Activated T-cell treated with anti-CD3 and anti-CD28 coated beads, Interleukin-2, amount 50 U/mL, for 4 hours (primary cell): Measurements from ENCODE around the gene AMDHD2. TPM values are rescaled to one million over a fixed set of nuclear protein-coding genes. Genes with fewer than 3 reads are reported as not detected.
"Not testable (repeated sequence)": the region's sequence is repeated elsewhere in the genome, so short reads cannot be mapped to it uniquely, and the experiment has no call there.

ENCODE experiments used
- ATAC-seq, 2 donors: fragments of 200-7000 bp; cut with Tn5 transposase; one replicate each; pipeline ENCODE4 v1.10.0; 2021
- DNase-seq: peaks from one replicate; pipeline ENCODE4 v3.0.0-alpha.2; 2020
- H3K27me3 Mint-ChIP-seq: one replicate; pipeline ENCODE4 v1.8.0; 2021; ENCODE audit warnings: low read depth, mixed read lengths
- H3K36me3 Mint-ChIP-seq: one replicate; pipeline ENCODE4 v1.8.0; 2022; ENCODE audit warnings: mixed read lengths; ENCODE audit not compliant: insufficient read depth
- H3K4me1 Mint-ChIP-seq: one replicate; pipeline ENCODE4 v1.8.0; 2021; ENCODE audit warnings: low read depth, mixed read lengths
- H3K4me3 Mint-ChIP-seq: one replicate; pipeline ENCODE4 v1.8.0; 2021; ENCODE audit warnings: mild to moderate bottlenecking, moderate library complexity, mixed read lengths
- H3K9me3 Mint-ChIP-seq: one replicate; pipeline ENCODE4 v1.8.0; 2021; ENCODE audit warnings: mixed read lengths
- total RNA-seq, 3 donors: library from RNA; stranded (reverse); gene quantifications; one replicate each; pipeline ENCODE4 v1.2.1, GENCODE V29; 2021

AMDHD2 gene
- total RNA-seq, 3 donors from 2014 or later: 32.0 to 35.3 (median 35.0) TPM

DNA sequence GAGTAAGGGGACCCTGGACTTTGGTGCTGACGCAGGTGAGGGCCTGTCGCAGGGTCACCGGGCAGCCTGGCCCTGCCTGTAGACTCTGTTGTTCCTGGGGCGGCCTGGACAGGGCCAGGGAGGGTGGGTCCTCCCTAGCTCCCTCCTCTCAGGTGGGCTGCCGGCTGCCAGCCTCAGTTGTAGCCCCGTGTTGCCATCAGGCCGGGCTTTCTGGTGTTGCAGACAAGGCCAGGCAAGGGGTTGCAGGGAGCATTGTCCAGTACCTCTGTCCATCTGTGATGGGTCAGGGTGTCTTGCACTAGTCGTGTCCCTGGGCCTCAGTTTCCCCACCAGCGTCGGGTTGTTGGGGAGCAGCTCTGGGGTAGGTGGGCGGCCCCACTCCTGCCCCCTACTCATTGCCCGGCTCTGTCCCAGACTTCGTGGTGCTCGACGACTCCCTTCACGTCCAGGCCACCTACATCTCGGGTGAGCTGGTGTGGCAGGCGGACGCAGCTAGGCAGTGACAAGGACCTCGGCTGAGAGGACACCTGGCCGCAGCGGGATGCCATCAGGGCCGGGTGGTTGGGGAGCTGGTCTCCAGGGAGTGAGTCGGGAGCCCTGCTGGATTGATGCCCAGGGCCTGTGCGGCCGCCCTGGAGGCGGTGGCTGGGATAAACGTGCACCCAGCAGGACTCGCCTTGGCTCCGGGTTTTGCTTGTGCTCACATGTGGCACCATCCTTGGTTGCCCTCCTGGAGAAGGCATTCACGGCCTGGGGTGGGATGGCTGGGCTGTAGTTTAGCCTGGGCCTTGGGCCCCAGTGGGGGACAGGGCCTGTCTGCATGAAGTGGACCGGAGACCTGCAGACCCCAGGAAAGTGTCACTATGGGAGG is 9.1 kb downstream of the AMDHD2 start:
- Mint-ChIP-seq H3K36me3 (peaks cover 10% of the 10 kb centered on the region), H3K4me3 (no peak overlapping the region), H3K4me1 (peaks cover 19% of the 10 kb centered on the region), H3K9me3 (no peaks in the 10 kb centered on the region), H3K27me3 (no peaks in the 10 kb centered on the region)
- DNase-seq (peak; percentile 4), ATAC-seq (no peak)

DNA sequence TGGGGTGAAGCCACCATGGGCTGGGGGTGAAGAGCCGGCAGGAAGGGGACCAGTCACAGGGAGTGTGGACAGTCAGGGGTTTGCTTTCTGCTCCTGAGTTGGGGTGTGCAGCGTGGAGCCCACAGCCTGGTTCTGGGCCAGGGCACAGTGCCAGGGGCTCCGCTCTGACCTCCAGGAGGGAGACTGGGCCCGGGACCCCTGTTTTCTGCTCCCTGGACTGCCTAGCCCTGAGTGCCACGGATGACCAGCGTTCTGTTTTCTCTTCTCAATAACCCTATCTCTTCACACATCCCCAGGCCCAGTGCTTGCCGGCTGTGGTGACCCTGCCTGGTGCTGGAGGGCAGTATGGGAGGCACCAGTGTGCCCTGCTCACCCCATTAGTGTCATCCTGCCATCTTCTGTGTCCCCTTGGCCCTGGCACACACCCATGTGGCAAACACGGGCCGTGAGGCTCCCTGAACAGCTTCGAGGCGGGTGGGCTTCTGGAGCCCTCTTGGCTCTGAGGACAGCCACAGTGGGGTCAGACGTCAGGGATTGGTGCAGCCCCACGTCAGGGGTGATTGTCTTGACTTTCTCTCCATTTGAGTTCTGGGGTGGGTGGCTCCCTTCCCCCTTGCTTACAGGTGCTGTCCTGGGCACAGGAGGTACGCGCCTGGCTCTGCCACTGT is 9.9 kb downstream of the AMDHD2 start:
- no peaks in the 10 kb centered on the region for H3K9me3 Mint-ChIP-seq
- no peak for DNase-seq
- peaks cover 16% of the 10 kb centered on the region for H3K4me1 Mint-ChIP-seq
- H3K4me3 Mint-ChIP-seq: peak overlapping the region; percentile 26
- ATAC-seq: no peak
- peaks cover 4% of the 10 kb centered on the region for H3K36me3 Mint-ChIP-seq
- no peaks in the 10 kb centered on the region for H3K27me3 Mint-ChIP-seq

DNA sequence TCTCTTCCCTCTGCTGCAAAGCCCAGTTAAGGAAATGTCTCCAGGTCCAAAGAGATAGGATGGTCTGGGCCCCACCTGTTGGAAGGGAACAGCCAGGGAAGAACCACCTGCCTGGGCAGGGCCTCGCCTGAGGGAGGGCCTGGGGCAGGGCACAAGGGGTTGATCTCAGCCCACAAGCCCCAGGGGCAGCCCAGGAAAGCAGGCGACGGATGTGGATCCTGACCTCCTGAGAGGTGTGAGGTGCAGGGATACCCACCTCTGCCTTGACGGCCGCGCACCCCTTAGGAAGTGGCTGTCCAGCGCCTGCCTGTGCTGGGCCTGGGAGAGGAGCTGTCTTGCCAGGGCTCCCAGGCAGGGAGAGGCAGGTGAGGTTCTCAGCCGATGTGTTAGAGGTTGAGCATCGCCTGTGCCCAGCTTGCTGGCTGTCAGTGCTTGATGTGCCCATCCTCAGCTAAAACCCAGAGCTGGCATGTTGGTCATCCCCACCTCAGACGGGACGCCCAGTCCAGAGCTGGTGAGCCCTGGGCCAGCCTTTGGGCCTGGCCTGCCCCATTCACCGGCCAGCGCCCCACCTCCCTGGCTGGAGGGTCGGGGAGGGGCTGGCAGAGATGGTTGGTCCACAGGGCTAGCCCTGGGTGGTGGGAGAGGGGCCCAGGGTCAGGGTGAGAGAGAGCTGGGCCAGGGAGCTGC is 10.6 kb downstream of the AMDHD2 start:
- H3K4me3 Mint-ChIP-seq: peak overlapping the region; percentile 90
- ATAC-seq: no peak
- H3K27me3 Mint-ChIP-seq: no peaks in the 10 kb centered on the region
- no peaks in the 10 kb centered on the region for H3K9me3 Mint-ChIP-seq
- peaks cover 16% of the 10 kb centered on the region for H3K4me1 Mint-ChIP-seq
- peaks cover 4% of the 10 kb centered on the region for H3K36me3 Mint-ChIP-seq
- DNase-seq: peak; percentile 4

DNA sequence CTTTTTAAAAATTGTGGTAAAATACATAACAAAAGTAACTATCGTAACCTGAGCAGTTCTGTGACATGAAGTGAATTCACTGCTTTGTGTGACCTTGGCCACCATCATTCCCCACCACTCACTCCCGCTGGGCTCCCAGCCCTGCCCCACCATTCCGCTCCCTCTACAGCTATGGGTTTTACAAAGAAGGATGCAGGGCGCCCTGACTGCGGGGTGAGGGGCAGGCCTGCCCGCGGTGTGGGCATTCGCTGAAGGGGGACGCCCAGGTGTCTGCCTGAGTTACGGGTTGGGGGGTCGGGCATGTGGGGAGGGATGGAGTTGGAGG is 11.2 kb downstream of the AMDHD2 start, which contains the start of gene CEMP1:
Gene CEMP1 (minus strand): TSS at position 38 of the 325 bp plus-strand sequence. CDS start 335 bp downstream, outside the sequence.
- Mint-ChIP-seq H3K4me3 (peak within 1 kb of the TSS; percentile 90), H3K36me3 (peaks cover under 1% of the 10 kb centered on the region), H3K4me1 (peaks cover 16% of the 10 kb centered on the region), H3K9me3 (no peaks in the 10 kb centered on the region), H3K27me3 (no peaks in the 10 kb centered on the region)
- ATAC-seq (peak in 1 of 2 donors; percentile 7), DNase-seq (no peak)

DNA sequence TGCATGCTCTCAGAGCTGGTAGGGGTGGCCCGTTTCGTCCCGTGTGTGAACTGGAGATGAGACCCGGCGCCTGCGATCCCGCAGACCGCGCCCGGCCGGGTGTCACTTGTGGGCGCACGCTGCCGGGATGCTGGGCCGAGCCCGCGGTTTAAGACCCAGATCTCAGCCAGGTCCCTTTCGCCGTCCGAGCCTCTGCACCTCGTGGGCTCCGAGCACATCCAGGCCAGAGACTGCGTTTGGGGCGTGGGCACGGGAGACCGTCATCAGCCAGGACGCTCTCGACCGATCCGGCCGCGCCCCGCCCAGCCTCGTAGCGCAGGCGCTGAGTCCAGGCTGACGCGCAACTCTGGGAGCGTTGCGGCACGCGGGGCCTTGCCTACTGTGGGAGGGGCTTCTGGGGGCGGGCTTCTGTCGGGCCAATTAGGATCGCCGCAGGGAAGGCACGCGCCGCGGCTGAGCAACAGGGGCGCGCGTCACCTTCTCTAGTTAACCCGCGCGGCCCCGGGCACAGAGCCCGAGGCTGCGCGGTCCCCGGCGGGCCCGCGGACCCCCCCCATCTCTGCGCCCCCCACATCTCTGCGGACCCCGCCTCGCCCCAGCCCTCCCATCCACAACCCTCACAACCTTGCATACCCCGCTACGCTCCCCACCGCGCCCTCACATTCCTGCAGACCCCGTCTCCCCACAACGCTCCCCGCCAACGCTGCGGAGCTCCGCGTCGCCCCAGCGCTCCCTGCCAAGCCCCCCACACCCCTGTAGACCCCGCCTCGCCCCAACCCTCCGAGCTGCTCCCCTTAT is 11.7 kb downstream of the AMDHD2 start:
- peak overlapping the region; percentile 90 for H3K4me3 Mint-ChIP-seq

DNA sequence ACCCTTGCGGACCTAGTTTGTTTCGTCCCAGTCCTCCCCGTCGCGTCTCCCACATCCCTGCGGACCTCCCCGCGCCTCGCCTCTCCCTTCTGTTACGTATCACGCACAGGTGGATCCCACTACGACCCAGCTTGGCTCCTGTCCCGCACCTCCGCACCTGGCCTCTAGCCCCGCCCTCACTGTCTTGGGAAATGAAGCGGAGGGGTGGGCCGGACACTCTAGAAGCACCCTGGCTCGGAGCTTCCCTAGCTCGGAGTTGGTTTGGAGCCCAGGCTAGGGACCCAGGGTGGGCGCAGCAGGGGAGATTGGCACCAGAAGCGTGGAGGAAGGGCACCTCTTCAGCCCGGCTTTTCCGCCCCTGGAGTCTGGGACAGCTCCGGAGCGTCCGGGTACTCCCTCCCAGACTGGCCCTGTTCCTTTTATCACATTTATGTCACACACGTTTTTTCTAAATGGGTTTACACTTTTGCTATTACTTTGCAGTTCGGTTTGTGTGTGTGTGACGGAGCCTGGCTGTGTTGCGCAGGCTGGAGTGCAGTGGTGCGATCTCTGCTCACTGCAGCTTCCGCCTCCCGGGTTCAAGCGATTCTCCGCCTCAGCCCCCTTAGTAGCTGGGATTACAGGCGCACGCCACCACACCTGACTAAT is 12.4 kb downstream of the AMDHD2 start:
- peak; percentile 21 for DNase-seq
- Mint-ChIP-seq H3K27me3 (no peaks in the 10 kb centered on the region), H3K9me3 (no peaks in the 10 kb centered on the region), H3K4me3 (peak overlapping the region; percentile 90), H3K4me1 (peaks cover 23% of the 10 kb centered on the region), H3K36me3 (no peaks in the 10 kb centered on the region)
- ATAC-seq: peak; percentile 11 to 16

More for the DNA sequence above, 11.7 kb downstream of the AMDHD2 start:
- no peaks in the 10 kb centered on the region for H3K9me3 Mint-ChIP-seq
- peak; percentile 92 to 94 for ATAC-seq
- peaks cover 18% of the 10 kb centered on the region for H3K4me1 Mint-ChIP-seq
- no peaks in the 10 kb centered on the region for H3K36me3 Mint-ChIP-seq
- DNase-seq: peak; percentile 95
- no peaks in the 10 kb centered on the region for H3K27me3 Mint-ChIP-seq

DNA sequence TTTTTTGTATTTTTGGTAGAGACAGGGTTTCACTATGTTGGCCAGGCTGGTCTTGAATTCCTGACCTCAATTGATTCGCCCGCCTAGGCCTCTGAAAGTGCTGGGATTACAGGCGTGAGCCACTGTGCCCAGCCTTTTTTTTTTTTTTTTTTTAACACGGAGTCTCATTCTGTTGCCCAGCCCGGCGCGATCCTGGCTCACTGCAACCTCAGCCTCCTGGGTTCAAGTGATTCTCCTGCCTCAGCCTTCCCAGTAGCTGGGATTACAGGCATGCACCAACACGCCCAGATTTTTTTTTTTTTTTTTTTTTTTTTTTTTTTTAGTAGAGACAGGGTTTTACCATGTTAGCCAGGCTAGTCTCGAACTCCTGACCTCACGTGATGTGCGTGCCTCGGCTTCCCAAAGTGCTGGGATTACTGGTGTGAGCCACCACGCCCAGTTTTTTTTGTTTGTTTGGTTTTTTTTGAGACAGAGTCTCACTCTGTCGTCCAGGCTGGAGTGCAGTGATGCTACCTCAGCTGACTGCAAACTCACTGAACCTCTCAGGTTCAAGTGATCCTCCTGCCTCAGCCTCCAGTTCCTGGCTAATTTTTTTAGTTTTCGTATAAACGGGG is 13.1 kb downstream of the AMDHD2 start:
- not testable (repeated sequence) for H3K36me3 Mint-ChIP-seq, H3K9me3 Mint-ChIP-seq, DNase-seq, ATAC-seq, H3K27me3 Mint-ChIP-seq
- H3K4me1 Mint-ChIP-seq: peaks cover 23% of the 10 kb centered on the region
- H3K4me3 Mint-ChIP-seq: peak overlapping the region; percentile 90

DNA sequence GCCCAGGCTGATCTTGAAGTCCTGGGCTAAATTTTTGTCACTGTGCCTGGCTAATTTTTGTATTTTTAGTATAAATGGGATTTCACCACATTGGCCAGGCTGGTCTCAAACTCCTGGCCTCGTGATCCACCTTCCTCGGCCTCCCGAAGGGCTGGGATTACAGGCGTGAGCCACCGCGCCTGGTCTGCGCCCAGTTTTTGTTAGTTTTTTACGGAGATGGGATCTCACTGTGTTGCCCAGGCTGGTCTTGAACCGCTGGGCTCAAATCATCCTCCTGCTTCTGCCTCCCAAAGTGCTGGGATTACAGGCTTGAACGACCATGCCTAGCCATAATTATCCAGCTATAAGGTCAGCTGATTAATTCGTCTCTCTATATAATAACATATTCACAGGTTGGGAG is 13.7 kb downstream of the AMDHD2 start:
- Mint-ChIP-seq H3K4me3 (peak overlapping the region; percentile 61), H3K27me3 (no peaks in the 10 kb centered on the region), H3K9me3 (no peaks in the 10 kb centered on the region), H3K4me1 (peaks cover 25% of the 10 kb centered on the region), H3K36me3 (peaks cover 2% of the 10 kb centered on the region)
- no peak for DNase-seq
- ATAC-seq: no peak

DNA sequence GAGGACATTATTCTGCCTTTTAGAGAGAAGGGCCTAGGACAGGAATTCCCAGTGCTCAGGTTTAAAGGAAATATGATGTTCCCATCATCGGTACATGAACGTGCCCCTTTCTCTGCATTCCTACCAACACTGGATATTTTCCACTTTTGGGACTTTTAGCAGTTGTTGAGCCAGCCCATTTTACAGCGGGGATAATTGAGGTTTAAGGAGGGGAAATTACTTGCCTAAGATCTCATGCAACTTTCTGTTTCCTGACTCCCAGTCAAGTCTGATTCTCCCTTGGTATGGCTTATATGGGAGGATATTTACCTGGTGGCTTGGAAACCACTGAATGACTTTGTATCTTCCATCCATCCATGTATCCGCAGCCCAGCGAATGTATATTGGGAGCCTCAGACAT is 14.2 kb downstream of the AMDHD2 start:
- not testable (repeated sequence) for ATAC-seq, H3K36me3 Mint-ChIP-seq, DNase-seq, H3K27me3 Mint-ChIP-seq, H3K9me3 Mint-ChIP-seq
- H3K4me3 Mint-ChIP-seq: peak overlapping the region; percentile 16
- H3K4me1 Mint-ChIP-seq: peaks cover 29% of the 10 kb centered on the region

DNA sequence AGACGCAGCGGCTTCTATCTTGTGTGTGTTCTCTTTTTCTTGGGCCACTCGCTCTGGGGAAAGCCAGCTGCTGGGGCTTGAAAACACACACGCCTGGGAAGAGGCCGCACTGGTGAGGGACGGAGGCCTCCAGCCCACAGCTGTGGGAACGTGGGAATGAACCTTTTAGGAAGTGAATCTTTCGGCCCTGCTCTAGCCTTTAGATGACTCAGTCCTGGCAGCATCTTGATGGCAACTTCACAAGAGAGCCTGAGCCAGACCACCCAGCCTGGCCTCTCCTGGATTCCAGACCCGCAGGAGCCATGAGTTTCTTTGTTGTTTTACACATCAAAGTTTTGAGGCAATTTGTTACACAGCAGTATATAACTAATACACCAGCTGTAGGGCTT is 15.4 kb downstream of the AMDHD2 start:
- no peaks in the 10 kb centered on the region for H3K27me3 Mint-ChIP-seq
- no peak overlapping the region for H3K4me3 Mint-ChIP-seq
- no peak for DNase-seq

DNA sequence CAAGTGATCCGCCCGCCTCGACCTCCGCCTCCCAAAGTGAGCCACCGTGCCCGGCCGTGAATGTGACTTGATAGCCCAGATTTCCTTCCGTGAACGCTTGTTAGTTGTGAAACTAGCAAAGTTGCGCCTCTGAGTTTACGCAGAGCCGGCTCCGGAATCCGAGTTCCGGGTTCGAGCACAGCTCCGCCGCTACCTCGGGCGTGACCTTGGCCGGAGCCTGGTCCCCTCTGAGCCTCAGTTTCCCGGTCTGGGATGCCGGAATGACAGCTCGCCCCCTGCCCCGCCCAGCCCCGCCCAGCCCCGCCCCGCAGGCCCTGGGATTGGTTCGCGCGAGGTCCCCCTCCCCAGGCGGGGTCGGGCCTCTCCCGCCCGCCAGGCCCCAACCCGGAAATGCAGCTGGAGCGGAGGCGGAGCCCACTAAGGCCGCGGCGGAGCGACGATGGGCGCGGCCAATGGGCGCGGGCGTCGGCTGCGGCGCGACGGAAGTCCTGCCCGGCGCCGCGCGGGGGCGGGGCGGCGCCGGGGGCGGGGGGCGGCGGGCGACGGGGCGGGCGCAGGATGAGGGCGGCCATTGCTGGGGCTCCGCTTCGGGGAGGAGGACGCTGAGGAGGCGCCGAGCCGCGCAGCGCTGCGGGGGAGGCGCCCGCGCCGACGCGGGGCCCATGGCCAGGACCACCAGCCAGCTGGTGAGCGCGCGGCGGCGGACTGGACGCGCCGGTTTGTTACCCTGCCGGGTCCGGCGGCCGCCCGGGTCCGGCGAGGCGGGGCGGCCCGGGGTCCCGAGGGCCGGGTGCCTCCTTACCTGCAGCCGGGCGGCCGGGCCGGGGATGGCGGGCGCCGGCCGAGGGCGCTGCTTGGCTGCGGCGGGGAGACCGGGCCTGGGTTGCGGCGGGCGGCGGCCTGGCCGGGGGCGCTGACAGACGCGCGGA is 17.5 kb downstream of the AMDHD2 start, which contains the start of gene PDPK1:
Gene PDPK1 (plus strand): TSS at position 571 of the 929 bp plus-strand sequence. CDS start 92 bp downstream, at position 663.
- Mint-ChIP-seq H3K4me3 (peak within 1 kb of the TSS; percentile 83), H3K36me3 (peaks cover 4% of the 10 kb centered on the region), H3K4me1 (peaks cover 45% of the 10 kb centered on the region), H3K9me3 (no peaks in the 10 kb centered on the region), H3K27me3 (no peaks in the 10 kb centered on the region)
- peak; percentile 90 to 91 for ATAC-seq
- peak; percentile 92 for DNase-seq

More for the DNA sequence above, 15.4 kb downstream of the AMDHD2 start:
- ATAC-seq: no peak
- Mint-ChIP-seq H3K4me1 (peaks cover 42% of the 10 kb centered on the region), H3K9me3 (no peaks in the 10 kb centered on the region), H3K36me3 (peaks cover 3% of the 10 kb centered on the region)

DNA sequence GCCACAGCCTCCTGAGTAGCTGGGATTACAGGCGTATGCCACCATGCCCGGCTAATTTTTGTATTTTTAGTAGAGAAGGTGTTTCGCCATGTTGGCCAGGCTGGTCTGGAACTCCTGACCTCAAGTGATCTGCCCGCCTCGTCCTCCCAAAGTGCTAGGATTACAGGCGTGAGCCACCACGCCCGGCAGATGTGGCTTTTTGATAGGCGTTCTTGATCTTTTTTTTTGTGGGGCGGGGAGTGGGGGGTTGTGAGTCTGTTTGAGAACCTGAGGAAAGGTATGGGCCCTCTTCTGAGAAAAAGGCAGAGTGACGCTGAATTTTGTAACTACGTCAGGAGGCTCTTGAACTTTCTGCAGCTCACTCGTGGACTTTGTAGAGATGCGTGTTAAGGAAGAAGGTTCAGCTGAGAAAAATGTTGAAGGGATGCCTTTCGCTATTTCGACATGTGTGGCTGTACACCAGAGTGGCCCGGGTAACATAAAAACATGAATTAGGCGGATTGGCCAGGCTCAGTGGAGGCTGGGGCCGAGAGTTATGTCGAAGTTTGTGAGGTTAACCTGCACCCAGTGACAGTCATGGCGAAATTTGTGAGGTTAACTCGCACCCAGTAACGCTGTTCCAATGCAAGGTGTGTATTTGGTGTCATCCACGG is 19.1 kb downstream of the AMDHD2 start:
- not testable (repeated sequence) for ATAC-seq, DNase-seq

More for the DNA sequence above, 19.1 kb downstream of the AMDHD2 start:
- H3K9me3 Mint-ChIP-seq, H3K36me3 Mint-ChIP-seq, H3K27me3 Mint-ChIP-seq: not testable (repeated sequence)
- H3K4me3 Mint-ChIP-seq: peak overlapping the region; percentile 83
- peaks cover 45% of the 10 kb centered on the region for H3K4me1 Mint-ChIP-seq
